HCT116 (cell line): ENCODE data around the gene CYP3A5. TPM values are rescaled to one million over a fixed set of nuclear protein-coding genes. Genes with fewer than 3 reads are reported as not detected.

ENCODE experiments used
- ATAC-seq: fragments of 200-7000 bp; cut with Tn5 transposase; 2 replicates; pipeline ENCODE4 v1.9.1; 2020; ENCODE audit warnings: mild to moderate bottlenecking, moderate library complexity
- BruUV-seq: library from RNA; stranded (reverse); fragments of 400-500 nt; replicated peaks from 2 replicates; lab custom pipeline; 2021; lab: Mats Ljungman, UMichigan
- CTCF ChIA-PET: fragments of 300-600 bp; sonication (Branson Sonifier 250); formaldehyde crosslinking; loops from one replicate; lab custom pipeline; 2021; ENCODE audit warnings: antibody characterized with exemption; lab: Charles Lee
- POLR2A ChIA-PET: fragments of 300-600, 350-600 bp; sonication (Branson Sonifier 250); formaldehyde crosslinking; loops from one replicate; lab custom pipeline; 2021; ENCODE audit warnings: antibody characterized with exemption; lab: Charles Lee
- RAD21 ChIA-PET, 2 experiments: fragments of 300-600 bp; sonication (Branson Sonifier 250); formaldehyde crosslinking; loops; one replicate each; lab custom pipeline; 2023; ENCODE audit warnings: low total read pairs in 2 of 2; ENCODE audit not compliant: uncharacterized antibody in 2 of 2, unreplicated experiment in 2 of 2, low non-redundant PET in 1 of 2; lab: Charles Lee
- DNase-seq: peaks from one replicate; pipeline ENCODE4 v3.0.0-alpha.2; 2010; ENCODE audit warnings: low read depth, low spot score
- H2AFZ ChIP-seq: fragments of 200-600 bp; shearing (Covaris generic), sonication (generic); 2 replicates; pipeline ENCODE4 v1.6.1; 2017; ENCODE audit warnings: low read depth, mixed run types, mixed read lengths, antibody characterized with exemption, low read length; ENCODE audit not compliant: poor library complexity, severe bottlenecking
- H3K27ac ChIP-seq: 2 replicates; pipeline ENCODE4 v1.5.1; 2012; ENCODE audit warnings: low read depth, low read length
- H3K27me3 ChIP-seq: fragments of 200-600 bp; sonication (generic); 2 replicates; pipeline ENCODE4 v1.6.1; 2016; ENCODE audit warnings: mixed run types, low read length, mixed read lengths; ENCODE audit not compliant: insufficient read depth
- H3K36me3 ChIP-seq, 2 experiments: fragments of 200-500 bp in 1 of 2; fragments of 200-600 bp in 1 of 2; sonication (Bioruptor generic) in 1 of 2; sonication (generic) in 1 of 2; 2 replicates each; pipeline versions ENCODE4 v1.5.1 to v1.6.1; 2014 to 2016; ENCODE audit warnings: low read length in 2 of 2, inconsistent platforms in 1 of 2, mixed read lengths in 1 of 2, mixed run types in 1 of 2; ENCODE audit not compliant: insufficient read depth in 2 of 2, control insufficient read depth in 1 of 2
- H3K4me1 ChIP-seq, 2 experiments: fragments of 200-600 bp in 1 of 2; sonication (generic) in 1 of 2; 2 replicates each; pipeline versions ENCODE4 v1.5.1 to v1.6.1; 2012 to 2017; ENCODE audit warnings: low read length in 2 of 2, inconsistent platforms in 1 of 2, mild to moderate bottlenecking in 1 of 2, mixed read lengths in 1 of 2, mixed run types in 1 of 2, moderate library complexity in 1 of 2; ENCODE audit not compliant: insufficient read depth in 2 of 2, control insufficient read depth in 1 of 2
- H3K4me2 ChIP-seq: fragments of 200-600 bp; sonication (generic); 2 replicates; pipeline ENCODE4 v1.6.1; 2017; ENCODE audit warnings: mixed run types, low read length, mixed read lengths
- H3K4me3 ChIP-seq, 2 experiments: fragments of 200-600 bp in 1 of 2; sonication (generic) in 1 of 2; replicated peaks in 1 of 2; 2 replicates each; pipeline ENCODE4 v1.5.1; 2011 to 2016; ENCODE audit warnings: low read length in 2 of 2, control low read depth in 1 of 2, low read depth in 1 of 2, mild to moderate bottlenecking in 1 of 2, mixed read lengths in 1 of 2, mixed run types in 1 of 2
- H3K79me2 ChIP-seq: fragments of 200-600 bp; sonication (generic); 2 replicates; pipeline ENCODE4 v1.6.1; 2017; ENCODE audit warnings: mild to moderate bottlenecking, mixed run types, low read length, moderate library complexity, mixed read lengths; ENCODE audit not compliant: insufficient read depth
- H3K9ac ChIP-seq: fragments of 200-600 bp; sonication (generic); 2 replicates; pipeline ENCODE4 v1.6.1; 2016; ENCODE audit warnings: low read length, mixed read lengths
- H3K9me2 ChIP-seq: fragments of 200-600 bp; sonication (generic), shearing (Covaris generic); 2 replicates; pipeline ENCODE4 v1.6.1; 2017; ENCODE audit warnings: mixed run types, mild to moderate bottlenecking, moderate library complexity; ENCODE audit not compliant: insufficient read depth
- H3K9me3 ChIP-seq, 2 experiments: fragments of 200-500 bp in 1 of 2; fragments of 200-600 bp in 1 of 2; sonication (Bioruptor generic) in 1 of 2; sonication (generic) in 1 of 2; 2 replicates each; pipeline ENCODE4 v1.6.1; 2014 to 2017; ENCODE audit warnings: low read length in 2 of 2, mixed read lengths in 2 of 2, inconsistent platforms in 1 of 2, low read depth in 1 of 2, mild to moderate bottlenecking in 1 of 2, mixed run types in 1 of 2, moderate library complexity in 1 of 2; ENCODE audit not compliant: control insufficient read depth in 1 of 2, insufficient read depth in 1 of 2
- H4K20me1 ChIP-seq: fragments of 200-600 bp; sonication (generic), shearing (Covaris generic); 2 replicates; pipeline ENCODE4 v1.6.1; 2017; ENCODE audit warnings: mixed run types, mild to moderate bottlenecking, moderate library complexity; ENCODE audit not compliant: insufficient read depth
- ATF3 ChIP-seq: IDR thresholded peaks from 2 replicates; pipeline ENCODE4 v1.6.1; 2012
- CBX3 ChIP-seq: IDR thresholded peaks from 2 replicates; pipeline ENCODE4 v1.6.1; 2012; ENCODE audit warnings: low read depth
- CEBPB ChIP-seq: IDR thresholded peaks from 2 replicates; pipeline ENCODE4 v1.6.1; 2012; ENCODE audit warnings: low read depth
- CTCF ChIP-seq, 3 experiments: fragments of 200-600 bp in 1 of 3; sonication (generic) in 1 of 3; IDR thresholded peaks in 2 of 3; conservative IDR thresholded peaks in 1 of 3; 2 replicates each; pipeline ENCODE4 v1.5.1; 2012 to 2017; ENCODE audit warnings: low read depth in 2 of 3, low read length in 2 of 3, antibody characterized with exemption in 1 of 3, borderline replicate concordance in 1 of 3, control low read depth in 1 of 3, mild to moderate bottlenecking in 1 of 3, mixed read lengths in 1 of 3, mixed run types in 1 of 3, moderate library complexity in 1 of 3; ENCODE audit not compliant: insufficient read depth in 1 of 3
- ELF1 ChIP-seq: IDR thresholded peaks from 2 replicates; pipeline ENCODE4 v1.6.1; 2012; ENCODE audit warnings: low read depth, borderline replicate concordance
- EZH2 ChIP-seq: fragments of 200-600 bp; sonication (generic); IDR thresholded peaks from 2 replicates; pipeline ENCODE4 v1.6.1; 2017; ENCODE audit warnings: antibody characterized with exemption, mixed run types
- EZH2phosphoT487 ChIP-seq: fragments of 200-600 bp; IDR thresholded peaks from 2 replicates; pipeline ENCODE4 v1.6.1; 2018; ENCODE audit warnings: antibody characterized with exemption, borderline replicate concordance
- FOSL1 ChIP-seq: IDR thresholded peaks from 2 replicates; pipeline ENCODE4 v1.6.1; 2012; ENCODE audit warnings: low read depth
- JUND ChIP-seq: IDR thresholded peaks from 2 replicates; pipeline ENCODE4 v1.6.1; 2012
- MAX ChIP-seq: IDR thresholded peaks from 2 replicates; pipeline ENCODE4 v1.6.1; 2012
- POLR2A ChIP-seq: IDR thresholded peaks from 2 replicates; pipeline ENCODE4 v1.7.0; 2011; ENCODE audit warnings: borderline replicate concordance; ENCODE audit not compliant: insufficient read depth, insufficient read length; ENCODE audit errors: extremely low read depth
- POLR2AphosphoS5 ChIP-seq: IDR thresholded peaks from 2 replicates; pipeline ENCODE4 v1.6.1; 2011; ENCODE audit warnings: mild to moderate bottlenecking, low read depth, low read length, moderate library complexity
- RAD21 ChIP-seq: IDR thresholded peaks from 2 replicates; pipeline ENCODE4 v1.6.1; 2012; ENCODE audit warnings: low read depth, mild to moderate bottlenecking
- SIN3A ChIP-seq: IDR thresholded peaks from 2 replicates; pipeline ENCODE4 v1.6.1; 2012; ENCODE audit warnings: low read depth
- SP1 ChIP-seq: IDR thresholded peaks from 2 replicates; pipeline ENCODE4 v1.6.1; 2012; ENCODE audit warnings: low read depth
- SRF ChIP-seq: IDR thresholded peaks from 2 replicates; pipeline ENCODE4 v1.6.1; 2012; ENCODE audit warnings: low read depth
- TCF7L2 ChIP-seq: IDR thresholded peaks from 2 replicates; pipeline ENCODE4 v1.7.0; 2011; ENCODE audit warnings: borderline replicate concordance, inconsistent platforms; ENCODE audit not compliant: insufficient read depth, insufficient read length; ENCODE audit errors: extremely low read depth
- ZBTB33 ChIP-seq: IDR thresholded peaks from 2 replicates; pipeline ENCODE4 v1.6.1; 2011; ENCODE audit warnings: mild to moderate bottlenecking, low read length, moderate library complexity; ENCODE audit not compliant: insufficient replicate concordance; ENCODE audit errors: extremely low read depth
- ZNF274 ChIP-seq: fragments of 200-500 bp; sonication (Bioruptor generic); IDR thresholded peaks from 2 replicates; pipeline ENCODE4 v1.6.1; 2014; ENCODE audit warnings: mild to moderate bottlenecking, low read depth, low read length, inconsistent platforms
- intact Hi-C: fragments of 100-400 bp; cut with micrococcal nuclease; formaldehyde crosslinking; loops from 2 replicates; pipeline ENCODE4 v1.10.0; 2022
- total RNA-seq: library from RNA; stranded (reverse); gene quantifications from one replicate; pipeline ENCODE4 v1.2.1, GENCODE V29; 2021; ENCODE audit not compliant: unreplicated experiment

Gene CYP3A5
- total RNA-seq, 1 experiment from 2014 or later, result 1.5 TPM

- no peak overlapping the region for H2AFZ ChIP-seq
- no peak overlapping the region for H3K4me3 ChIP-seq
- no peaks in the 10 kb centered on the region for H3K27me3 ChIP-seq
- H3K4me1 ChIP-seq, result no peaks in the 10 kb centered on the region
- peaks cover 23% of the 10 kb centered on the region for H3K79me2 ChIP-seq
- intact Hi-C loops, result no loop called here
- H4K20me1 ChIP-seq, result no peaks in the 10 kb centered on the region
- no TSS peak for BruUV-seq
- ATAC-seq, result no peak
- peaks cover 52 to 61% of the 10 kb centered on the region in 2 experiments; a peak in 3 of 4 replicates for H3K36me3 ChIP-seq
- no peak overlapping the region for H3K27ac ChIP-seq
- ChIA-PET CTCF (no interaction called here), POLR2A (no interaction called here), RAD21 (no interaction called here)
- TF ChIP-seq SP1 (no peak), RAD21 (no peak), FOSL1 (no peak), CTCF (IDR thresholded peaks at IDR 0.05 in 2 of 3, conservative IDR thresholded peaks at IDR 0.05 in 1 of 3; ENCODE audit: borderline replicate concordance in 1 of 3, insufficient read depth in 1 of 3, low read depth in 2 of 3, low read length in 2 of 3) (no peak), CBX3 (no peak), ELF1 (no peak), EZH2phosphoT487 (no peak), ZBTB33 (no peak), MAX (no peak), CEBPB (no peak), TCF7L2 (no peak), JUND (no peak), SRF (no peak), SIN3A (no peak), POLR2AphosphoS5 (no peak), ATF3 (no peak), ZNF274 (no peak), EZH2 (no peak), POLR2A (no peak)
- no peak overlapping the region for H3K4me2 ChIP-seq
- no peaks in the 10 kb centered on the region for H3K9me3 ChIP-seq
- no peak for DNase-seq
- H3K9ac ChIP-seq, result no peak overlapping the region
- no peaks in the 10 kb centered on the region for H3K9me2 ChIP-seq
Observed at GRCh38 chr7:99625321-99625720, 54.5 kb downstream of the CYP3A5 start.
